ENCODE results near the gene CCER1. TPM values are rescaled to one million over a fixed set of nuclear protein-coding genes. Genes with fewer than 3 reads are reported as not detected.
A peak's percentile ranks its signal among the peaks of the same experiment; 100 is the strongest.

Gene CCER1
- total RNA-seq, 1 donor from 2014 or later, result not detected

GRCh38 chr12:90995010-90995409 is 40.0 kb upstream of the CCER1 start:
- no peaks in the 10 kb centered on the region for H3K4me1 ChIP-seq
- no peak overlapping the region for H3K27ac ChIP-seq
- no peaks in the 10 kb centered on the region for H3K27me3 ChIP-seq
- no peaks in the 10 kb centered on the region for H3K36me3 ChIP-seq
- DNase-seq (ENCODE audit: extremely low spot score in 2 of 2), result no peak
- intact Hi-C loops (cut with DNase I), result no loop called here
- TF ChIP-seq POLR2A (IDR thresholded peaks at IDR 0.05), result no peak
- no peak for TF ChIP-seq POLR2AphosphoS5 (IDR thresholded peaks at IDR 0.05; ENCODE audit: insufficient read depth in 1 of 2, low read depth in 1 of 2)
- TF ChIP-seq CTCF (IDR thresholded peaks at IDR 0.05), result no peak
- H3K9me3 ChIP-seq, result no peaks in the 10 kb centered on the region
- H3K4me3 ChIP-seq, result no peak overlapping the region

DNA sequence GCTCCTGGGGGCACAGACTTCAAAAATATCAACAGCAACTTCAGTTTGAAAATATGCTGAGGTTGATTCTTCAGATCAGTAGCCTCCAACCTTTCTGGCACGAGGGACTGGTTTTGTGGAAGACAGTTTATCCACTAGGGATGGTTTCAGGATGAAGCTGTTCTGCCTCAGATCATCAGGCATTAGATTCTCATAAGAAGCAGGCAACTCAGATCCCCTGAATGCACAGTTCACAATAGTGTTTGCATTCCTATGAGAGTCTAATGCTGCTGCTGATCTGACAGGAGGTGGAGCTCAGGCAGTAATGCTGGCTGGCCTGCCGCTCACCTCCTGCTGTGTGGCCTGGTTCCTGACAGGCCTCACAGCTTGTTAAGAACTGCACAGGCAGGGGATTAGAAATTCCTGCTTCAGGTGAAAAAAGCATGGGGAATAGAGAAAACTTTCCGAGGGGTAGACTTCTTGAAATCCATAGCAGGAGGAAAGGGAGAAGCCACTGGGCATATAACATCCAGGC is 37.0 kb upstream of the CCER1 start:
- no peak for DNase-seq (ENCODE audit: extremely low spot score in 2 of 2)
- intact Hi-C loops (cut with DNase I), result no loop called here
- Histone ChIP-seq H3K4me3 (no peak overlapping the region), H3K36me3 (no peaks in the 10 kb centered on the region), H3K9me3 (no peaks in the 10 kb centered on the region), H3K27ac (no peak overlapping the region), H3K27me3 (no peaks in the 10 kb centered on the region), H3K4me1 (no peaks in the 10 kb centered on the region)
- TF ChIP-seq CTCF (IDR thresholded peaks at IDR 0.05) (no peak), POLR2A (IDR thresholded peaks at IDR 0.05) (no peak), POLR2AphosphoS5 (IDR thresholded peaks at IDR 0.05; ENCODE audit: insufficient read depth in 1 of 2, low read depth in 1 of 2) (no peak)

DNA sequence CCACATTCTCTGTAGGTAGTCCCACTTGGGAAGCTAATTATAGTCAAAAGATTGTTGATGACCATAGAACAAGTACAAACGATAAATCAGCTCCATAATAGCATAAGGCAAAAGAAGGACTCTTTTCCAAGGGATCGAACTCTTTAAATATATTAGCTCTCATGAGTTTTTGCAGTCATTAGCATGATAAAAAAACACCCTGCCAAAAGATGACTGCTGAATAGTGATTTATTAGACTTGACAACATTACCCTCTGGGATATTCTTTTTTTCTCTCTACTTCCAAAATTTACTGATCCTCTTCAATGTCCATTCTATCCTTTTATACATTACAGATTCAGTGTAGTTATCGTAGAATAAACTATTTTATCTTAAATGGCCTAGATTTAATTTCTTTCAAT is 35.6 kb upstream of the CCER1 start:
- Histone ChIP-seq H3K4me1 (no peaks in the 10 kb centered on the region), H3K36me3 (no peaks in the 10 kb centered on the region), H3K4me3 (no peak overlapping the region), H3K9me3 (no peaks in the 10 kb centered on the region), H3K27me3 (no peaks in the 10 kb centered on the region), H3K27ac (no peak overlapping the region)
- no peak for DNase-seq (ENCODE audit: extremely low spot score in 2 of 2)
- intact Hi-C loops (cut with DNase I), result no loop called here
- TF ChIP-seq POLR2AphosphoS5 (IDR thresholded peaks at IDR 0.05; ENCODE audit: insufficient read depth in 1 of 2, low read depth in 1 of 2), result no peak
- no peak for TF ChIP-seq POLR2A (IDR thresholded peaks at IDR 0.05)

DNA sequence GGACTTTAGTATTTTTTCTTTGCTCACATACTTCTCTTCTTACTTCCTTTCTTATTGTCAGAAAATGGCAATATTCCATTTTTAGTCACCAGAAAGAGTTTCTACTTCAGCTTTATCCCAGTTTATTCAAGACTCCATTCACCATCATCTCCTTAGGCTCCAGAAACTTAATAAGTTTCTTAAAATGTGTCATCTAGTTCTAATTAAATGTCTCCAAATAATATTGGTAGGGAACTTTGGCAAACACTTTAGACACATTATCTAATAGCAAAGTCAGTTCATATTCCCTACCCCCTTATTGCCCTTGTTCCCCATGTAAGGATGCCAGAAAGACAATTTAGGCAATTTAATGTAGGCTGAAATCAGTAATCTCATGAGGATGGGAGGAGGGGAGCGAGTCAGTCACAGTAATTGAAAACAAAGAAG is 34.7 kb upstream of the CCER1 start:
- TF ChIP-seq POLR2A (IDR thresholded peaks at IDR 0.05) (no peak), POLR2AphosphoS5 (IDR thresholded peaks at IDR 0.05; ENCODE audit: insufficient read depth in 1 of 2, low read depth in 1 of 2) (no peak), CTCF (IDR thresholded peaks at IDR 0.05) (no peak)
- H3K4me1 ChIP-seq, result no peaks in the 10 kb centered on the region
- intact Hi-C loops (cut with DNase I), result no loop called here
- H3K9me3 ChIP-seq, result no peaks in the 10 kb centered on the region
- no peak overlapping the region for H3K4me3 ChIP-seq
- no peaks in the 10 kb centered on the region for H3K27me3 ChIP-seq
- DNase-seq (ENCODE audit: extremely low spot score in 2 of 2), result no peak
- H3K36me3 ChIP-seq, result no peaks in the 10 kb centered on the region
- H3K27ac ChIP-seq, result peak overlapping the region; percentile 24

- Histone ChIP-seq H3K36me3 (no peaks in the 10 kb centered on the region), H3K27me3 (no peaks in the 10 kb centered on the region), H3K9me3 (no peaks in the 10 kb centered on the region), H3K4me1 (no peaks in the 10 kb centered on the region), H3K4me3 (no peak overlapping the region), H3K27ac (no peak overlapping the region)
- no peak for DNase-seq (ENCODE audit: extremely low spot score in 2 of 2)
- TF ChIP-seq POLR2A (IDR thresholded peaks at IDR 0.05) (no peak), POLR2AphosphoS5 (IDR thresholded peaks at IDR 0.05; ENCODE audit: insufficient read depth in 1 of 2, low read depth in 1 of 2) (no peak), CTCF (IDR thresholded peaks at IDR 0.05) (no peak)
- intact Hi-C loops (cut with DNase I), result no loop called here
Measured at GRCh38 chr12:90987520-90987919, 32.5 kb upstream of the CCER1 start.

Data from vagina (tissue), 2 donors.